Spleen (tissue), 3 donors: Measurements from ENCODE around the gene SPINK2.

ENCODE experiments used
- POLR2A ChIP-seq, 3 donors: fragments of 450-650 bp; IDR thresholded peaks; one replicate each; pipeline ENCODE4 v1.5.1; 2017; ENCODE audit warnings: antibody characterized with exemption in 3 of 3, mild to moderate bottlenecking in 1 of 3
- POLR2AphosphoS5 ChIP-seq, 3 donors: sonication (generic); formaldehyde crosslinking; IDR thresholded peaks; one replicate each; pipeline ENCODE4 v1.5.1; 2017; ENCODE audit warnings: antibody characterized with exemption in 3 of 3

GRCh38 chr4:56818797-56819196, 2.7 kb downstream of the SPINK2 start:
- no peak for TF ChIP-seq POLR2A (IDR thresholded peaks at IDR 0.05)
- no peak for TF ChIP-seq POLR2AphosphoS5 (IDR thresholded peaks at IDR 0.05)
